ENCODE measurements around the gene PRG3. TPM values are rescaled to one million over a fixed set of nuclear protein-coding genes. Genes with fewer than 3 reads are reported as not detected.
A peak's percentile ranks its signal among the peaks of the same experiment; 100 is the strongest.

Gene PRG3
- total RNA-seq, 1 experiment from 2014 or later: not detected

GRCh38 chr11:57408771-57409170 is 27.8 kb upstream of the PRG3 start:
- peaks cover 20% of the 10 kb centered on the region for H3K4me1 ChIP-seq (ENCODE audit: insufficient read depth, low read length)
- H4K20me1 ChIP-seq (ENCODE audit: low read length): no peaks in the 10 kb centered on the region
- no peak for TF ChIP-seq EZH2phosphoT487 (IDR thresholded peaks at IDR 0.05; ENCODE audit: borderline replicate concordance, low read length)
- TF ChIP-seq EZH2 (IDR thresholded peaks at IDR 0.05; ENCODE audit: low read length, unreplicated experiment): no peak
- TF ChIP-seq, protein P1, sequence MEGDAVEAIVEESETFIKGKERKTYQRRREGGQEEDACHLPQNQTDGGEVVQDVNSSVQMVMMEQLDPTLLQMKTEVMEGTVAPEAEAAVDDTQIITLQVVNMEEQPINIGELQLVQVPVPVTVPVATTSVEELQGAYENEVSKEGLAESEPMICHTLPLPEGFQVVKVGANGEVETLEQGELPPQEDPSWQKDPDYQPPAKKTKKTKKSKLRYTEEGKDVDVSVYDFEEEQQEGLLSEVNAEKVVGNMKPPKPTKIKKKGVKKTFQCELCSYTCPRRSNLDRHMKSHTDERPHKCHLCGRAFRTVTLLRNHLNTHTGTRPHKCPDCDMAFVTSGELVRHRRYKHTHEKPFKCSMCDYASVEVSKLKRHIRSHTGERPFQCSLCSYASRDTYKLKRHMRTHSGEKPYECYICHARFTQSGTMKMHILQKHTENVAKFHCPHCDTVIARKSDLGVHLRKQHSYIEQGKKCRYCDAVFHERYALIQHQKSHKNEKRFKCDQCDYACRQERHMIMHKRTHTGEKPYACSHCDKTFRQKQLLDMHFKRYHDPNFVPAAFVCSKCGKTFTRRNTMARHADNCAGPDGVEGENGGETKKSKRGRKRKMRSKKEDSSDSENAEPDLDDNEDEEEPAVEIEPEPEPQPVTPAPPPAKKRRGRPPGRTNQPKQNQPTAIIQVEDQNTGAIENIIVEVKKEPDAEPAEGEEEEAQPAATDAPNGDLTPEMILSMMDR (conservative IDR thresholded peaks at IDR 0.05; ENCODE audit: low read depth, low read length): no peak
- no peak overlapping the region for H3K27ac ChIP-seq (ENCODE audit: low read length)
- no peaks in the 10 kb centered on the region for H3F3A ChIP-seq (ENCODE audit: low read length, unreplicated experiment)
- CTCF ChIA-PET: no interaction called here
- BruUV-seq (replicated peaks): no TSS peak
- no peaks in the 10 kb centered on the region for H3K9me3 ChIP-seq (ENCODE audit: low read length)
- H2AFZ ChIP-seq (ENCODE audit: low read length): no peak overlapping the region
- H3K9ac ChIP-seq (ENCODE audit: low read length): no peak overlapping the region
- DNase-seq (no peak), ATAC-seq (no peak)
- H3K27me3 ChIP-seq (ENCODE audit: low read length): no peaks in the 10 kb centered on the region
- H3K4me2 ChIP-seq (ENCODE audit: low read length): no peak overlapping the region
- POLR2A ChIA-PET (ENCODE audit: unreplicated experiment): no interaction called here
- intact Hi-C loops (cut with micrococcal nuclease): no loop called here
- H3K4me3 ChIP-seq (ENCODE audit: low read length): no peak overlapping the region
- no peaks in the 10 kb centered on the region for H3K79me2 ChIP-seq (ENCODE audit: low read length)
- no peaks in the 10 kb centered on the region for H3K9me2 ChIP-seq (replicated peaks; ENCODE audit: low read length)
- H3K36me3 ChIP-seq (ENCODE audit: low read depth, low read length): 0 out of 2 replicates have a peak, but pooled peaks cover 3% of the 10 kb centered on the region

- Histone ChIP-seq H3K4me3 (ENCODE audit: low read length) (no peak overlapping the region), H3F3A (ENCODE audit: low read length, unreplicated experiment) (no peaks in the 10 kb centered on the region), H3K9me3 (ENCODE audit: low read length) (no peaks in the 10 kb centered on the region), H3K4me2 (ENCODE audit: low read length) (no peak overlapping the region), H3K4me1 (ENCODE audit: insufficient read depth, low read length) (peaks cover 21% of the 10 kb centered on the region), H3K9me2 (replicated peaks; ENCODE audit: low read length) (no peaks in the 10 kb centered on the region), H3K79me2 (ENCODE audit: low read length) (no peaks in the 10 kb centered on the region), H2AFZ (ENCODE audit: low read length) (no peak overlapping the region), H4K20me1 (ENCODE audit: low read length) (no peaks in the 10 kb centered on the region), H3K27ac (ENCODE audit: low read length) (no peak overlapping the region), H3K36me3 (ENCODE audit: low read depth, low read length) (0 out of 2 replicates have a peak, but pooled peaks cover 3% of the 10 kb centered on the region), H3K9ac (ENCODE audit: low read length) (no peak overlapping the region), H3K27me3 (ENCODE audit: low read length) (no peaks in the 10 kb centered on the region)
- intact Hi-C loops (cut with micrococcal nuclease): no loop called here
- no TSS peak for BruUV-seq (replicated peaks)
- CTCF ChIA-PET: no interaction called here
- TF ChIP-seq EZH2phosphoT487 (IDR thresholded peaks at IDR 0.05; ENCODE audit: borderline replicate concordance, low read length) (no peak), EZH2 (IDR thresholded peaks at IDR 0.05; ENCODE audit: low read length, unreplicated experiment) (no peak)
- TF ChIP-seq, protein P1 (conservative IDR thresholded peaks at IDR 0.05; ENCODE audit: low read depth, low read length): no peak
- POLR2A ChIA-PET (ENCODE audit: unreplicated experiment): no interaction called here
- no peak for DNase-seq
- ATAC-seq: no peak
These were observed 27.1 kb upstream of the PRG3 start for GRCh38 chr11:57407941-57408475.

GRCh38 chr11:57407010-57407920 is 26.3 kb upstream of the PRG3 start:
- peaks cover 29% of the 10 kb centered on the region for H3K4me1 ChIP-seq (ENCODE audit: insufficient read depth, low read length)
- TF ChIP-seq, protein P1 (conservative IDR thresholded peaks at IDR 0.05; ENCODE audit: low read depth, low read length): no peak
- no peak for TF ChIP-seq EZH2 (IDR thresholded peaks at IDR 0.05; ENCODE audit: low read length, unreplicated experiment)
- no peak for TF ChIP-seq EZH2phosphoT487 (IDR thresholded peaks at IDR 0.05; ENCODE audit: borderline replicate concordance, low read length)
- DNase-seq: no peak

More at GRCh38 chr11:57407010-57407920, 26.3 kb upstream of the PRG3 start:
- no TSS peak for BruUV-seq (replicated peaks)
- H3K27me3 ChIP-seq (ENCODE audit: low read length): no peaks in the 10 kb centered on the region
- H2AFZ ChIP-seq (ENCODE audit: low read length): no peak overlapping the region
- intact Hi-C loops (cut with micrococcal nuclease): no loop called here
- no peak overlapping the region for H3K4me2 ChIP-seq (ENCODE audit: low read length)
- ATAC-seq: no peak
- H3K27ac ChIP-seq (ENCODE audit: low read length): peak overlapping the region; percentile 43; the same call in 1 of the 2 replicates
- no peak overlapping the region for H3K4me3 ChIP-seq (ENCODE audit: low read length)
- H3K9ac ChIP-seq (ENCODE audit: low read length): no peak overlapping the region
- 0 out of 2 replicates have a peak, but pooled peaks cover 3% of the 10 kb centered on the region for H3K36me3 ChIP-seq (ENCODE audit: low read depth, low read length)
- no peaks in the 10 kb centered on the region for H3K79me2 ChIP-seq (ENCODE audit: low read length)
- CTCF ChIA-PET: no interaction called here
- H3K9me2 ChIP-seq (replicated peaks; ENCODE audit: low read length): no peaks in the 10 kb centered on the region
- no peaks in the 10 kb centered on the region for H3F3A ChIP-seq (ENCODE audit: low read length, unreplicated experiment)
- no peaks in the 10 kb centered on the region for H4K20me1 ChIP-seq (ENCODE audit: low read length)
- POLR2A ChIA-PET (ENCODE audit: unreplicated experiment): no interaction called here
- H3K9me3 ChIP-seq (ENCODE audit: low read length): no peaks in the 10 kb centered on the region
